Measurements from ENCODE around the gene HSP90AB1.

HSP90AB1 gene

DNA sequence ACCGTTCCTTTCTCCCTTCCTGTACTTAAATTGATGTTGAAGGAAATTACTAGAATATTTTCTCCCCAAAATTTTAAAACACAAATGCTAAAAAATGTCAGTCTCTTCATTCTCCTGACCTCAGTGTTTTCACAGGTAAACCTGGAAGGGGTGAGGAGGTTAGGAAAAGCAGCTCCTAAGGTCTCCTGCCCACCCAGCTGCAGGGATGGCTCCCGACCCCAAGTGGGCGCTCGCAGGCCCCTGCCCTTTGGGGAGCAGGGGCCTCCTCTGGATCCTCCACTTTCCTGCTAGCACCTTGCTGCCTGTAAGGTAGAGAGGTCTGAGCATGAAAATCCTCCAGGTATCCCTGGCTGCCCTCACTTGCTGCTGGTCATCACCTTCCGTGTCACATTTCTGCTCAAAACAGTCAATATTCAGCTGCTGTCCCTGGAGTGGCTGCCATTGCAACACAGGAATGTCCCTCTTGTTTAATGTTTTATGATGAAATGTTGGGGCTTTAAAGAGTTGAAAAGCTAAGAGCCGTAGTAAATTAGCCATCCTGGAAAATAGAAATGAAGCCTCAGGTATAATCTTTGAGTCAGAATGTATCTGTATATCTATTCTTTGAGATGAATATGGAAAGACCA, 10.9 kb upstream of the HSP90AB1 start:
- DNase-seq, result no peak

DNA sequence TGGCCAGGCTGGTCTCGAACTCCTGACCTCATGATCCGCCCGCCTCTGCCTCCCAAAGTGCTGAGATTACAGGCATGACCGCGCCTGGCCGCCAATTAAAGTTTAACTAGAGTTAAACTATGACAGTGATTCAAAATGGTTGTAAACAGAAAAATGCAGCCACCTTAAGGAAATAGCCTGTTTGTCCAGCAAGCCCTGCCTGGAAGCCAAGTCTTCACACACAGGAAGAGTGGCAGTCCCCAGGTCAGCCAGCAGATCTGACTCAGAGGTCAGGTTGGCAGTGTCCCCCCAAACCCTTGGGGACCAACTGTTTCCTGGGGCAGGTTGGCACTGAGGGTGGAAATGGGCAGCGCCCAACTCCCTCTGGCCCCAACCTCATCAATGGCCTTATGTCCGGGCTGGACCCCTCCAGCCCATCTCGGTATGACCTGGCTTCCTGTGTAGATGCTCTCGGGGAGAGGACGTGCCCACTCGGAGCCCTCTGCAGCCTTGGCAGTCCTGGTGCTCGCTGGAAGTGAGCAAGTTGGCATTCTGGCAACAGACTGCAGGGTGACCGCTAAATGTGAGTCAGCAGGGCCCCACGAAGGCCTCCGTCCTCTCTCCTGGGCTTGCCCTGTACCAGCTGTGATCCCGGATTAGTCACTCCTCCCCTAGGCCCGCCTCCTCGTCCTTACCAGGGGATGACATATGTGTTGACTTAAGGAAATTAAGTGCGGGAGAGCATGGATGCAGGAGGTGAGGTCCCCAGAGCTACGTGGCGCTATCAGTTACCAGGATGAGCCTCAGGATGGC, 9.7 kb upstream of the HSP90AB1 start:
- peak; percentile 83 for DNase-seq

DNA sequence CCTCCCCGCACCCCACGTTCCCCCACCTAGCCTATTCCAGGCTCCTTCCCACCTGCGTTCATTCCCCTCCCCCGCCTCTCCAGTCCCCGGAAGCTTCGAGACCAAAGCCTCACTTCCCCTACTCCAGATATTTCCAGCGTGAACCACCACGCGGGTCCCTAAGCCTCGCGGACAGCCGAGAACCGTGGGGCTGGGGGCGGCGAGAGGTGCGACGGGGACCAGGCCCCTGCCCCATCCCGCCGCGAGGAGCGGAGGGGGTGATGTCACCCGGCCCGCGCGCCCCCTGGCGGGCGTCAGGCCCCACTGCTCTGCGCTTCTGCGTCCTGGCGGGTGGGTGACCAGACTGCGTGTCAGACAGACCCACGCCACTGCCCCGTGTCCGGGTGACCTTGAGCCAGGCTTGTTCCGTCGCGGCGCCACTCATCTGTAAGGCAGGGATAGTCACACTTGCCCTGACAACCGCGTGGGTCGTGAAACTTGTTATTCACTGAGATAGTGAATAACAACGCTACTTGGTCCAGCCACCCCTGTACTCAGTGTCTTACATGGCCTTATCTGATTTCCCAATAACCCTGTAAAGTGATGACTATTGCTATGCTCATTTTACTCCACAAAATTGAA, 9.0 kb upstream of the HSP90AB1 start:
- DNase-seq, result peak; percentile 80

DNA sequence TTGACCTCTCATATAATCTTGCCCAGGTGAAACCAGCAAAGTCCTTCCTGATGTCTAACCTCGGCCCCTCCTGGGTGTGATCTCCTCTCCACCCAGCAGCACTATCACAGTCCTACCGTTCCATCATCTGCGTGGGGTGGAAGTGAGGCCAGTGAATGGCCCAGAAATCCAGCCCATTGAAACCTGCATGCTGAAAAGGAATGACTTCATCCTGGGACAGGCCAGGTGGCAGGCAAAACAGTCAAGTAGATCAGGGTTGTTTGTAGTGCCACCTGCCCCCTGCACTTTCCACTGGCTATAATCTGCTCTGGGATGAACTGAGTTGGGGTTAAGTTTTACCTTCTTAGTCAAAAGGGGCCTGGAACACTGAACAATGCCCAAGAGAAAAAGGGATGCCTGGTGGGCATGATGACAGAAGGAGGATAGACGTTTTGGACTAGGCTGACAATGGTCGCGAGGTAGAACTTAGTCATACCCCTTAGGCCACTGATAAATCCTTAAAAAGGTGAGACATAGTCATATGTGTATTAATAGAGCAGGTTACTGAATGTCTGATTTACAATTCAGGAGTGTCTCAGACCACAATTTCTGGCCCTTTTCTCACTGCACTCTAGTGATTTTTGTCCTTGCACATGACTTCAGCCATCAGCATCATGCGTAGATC, 8.1 kb upstream of the HSP90AB1 start:
- DNase-seq, result no peak

DNA sequence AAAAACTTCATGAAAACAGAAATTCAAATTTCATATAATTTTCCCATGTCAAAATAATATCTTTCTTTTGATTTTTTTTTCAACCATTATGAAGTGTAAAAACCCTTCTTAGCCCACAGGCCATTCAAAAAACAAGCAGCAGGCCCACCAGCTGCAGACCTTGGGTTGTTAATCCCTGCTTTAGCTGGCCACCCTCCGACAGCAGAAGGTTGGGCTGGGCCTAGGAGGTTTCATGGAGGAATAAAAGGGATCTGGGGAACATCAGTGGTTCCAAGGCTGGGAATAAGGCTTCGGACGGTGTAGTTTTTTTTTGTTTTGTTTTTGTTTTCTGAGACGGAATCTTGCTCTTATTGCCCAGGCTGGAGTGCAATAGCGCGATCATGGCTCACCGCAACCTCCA, 3.6 kb upstream of the HSP90AB1 start:
- DNase-seq, result no peak

DNA sequence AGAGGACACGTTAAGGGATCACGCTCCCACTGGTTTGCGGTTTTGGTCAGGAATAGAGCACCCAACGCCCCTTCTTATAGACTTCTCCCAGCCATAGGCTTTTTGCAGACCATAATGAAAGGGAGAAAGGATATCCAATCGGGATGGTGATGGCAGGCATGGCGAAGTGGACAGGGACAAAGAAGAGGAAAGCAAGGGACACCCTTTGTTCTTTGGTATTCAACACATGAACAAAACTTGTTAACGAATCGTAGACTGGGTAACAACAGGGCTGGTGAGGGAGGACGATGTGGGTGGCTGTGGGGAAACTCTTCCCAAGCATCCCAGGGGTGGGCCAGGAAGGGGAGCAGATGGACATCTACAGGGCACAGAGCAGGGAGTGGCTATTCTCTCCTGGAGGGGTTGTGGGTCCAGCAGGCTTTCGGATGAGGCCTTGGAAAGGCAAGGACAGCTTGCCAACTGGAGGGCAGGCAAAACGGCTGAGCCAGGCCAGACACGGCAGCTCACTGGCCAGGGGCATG, 1.4 kb upstream of the HSP90AB1 start:
- no peak for DNase-seq

DNA sequence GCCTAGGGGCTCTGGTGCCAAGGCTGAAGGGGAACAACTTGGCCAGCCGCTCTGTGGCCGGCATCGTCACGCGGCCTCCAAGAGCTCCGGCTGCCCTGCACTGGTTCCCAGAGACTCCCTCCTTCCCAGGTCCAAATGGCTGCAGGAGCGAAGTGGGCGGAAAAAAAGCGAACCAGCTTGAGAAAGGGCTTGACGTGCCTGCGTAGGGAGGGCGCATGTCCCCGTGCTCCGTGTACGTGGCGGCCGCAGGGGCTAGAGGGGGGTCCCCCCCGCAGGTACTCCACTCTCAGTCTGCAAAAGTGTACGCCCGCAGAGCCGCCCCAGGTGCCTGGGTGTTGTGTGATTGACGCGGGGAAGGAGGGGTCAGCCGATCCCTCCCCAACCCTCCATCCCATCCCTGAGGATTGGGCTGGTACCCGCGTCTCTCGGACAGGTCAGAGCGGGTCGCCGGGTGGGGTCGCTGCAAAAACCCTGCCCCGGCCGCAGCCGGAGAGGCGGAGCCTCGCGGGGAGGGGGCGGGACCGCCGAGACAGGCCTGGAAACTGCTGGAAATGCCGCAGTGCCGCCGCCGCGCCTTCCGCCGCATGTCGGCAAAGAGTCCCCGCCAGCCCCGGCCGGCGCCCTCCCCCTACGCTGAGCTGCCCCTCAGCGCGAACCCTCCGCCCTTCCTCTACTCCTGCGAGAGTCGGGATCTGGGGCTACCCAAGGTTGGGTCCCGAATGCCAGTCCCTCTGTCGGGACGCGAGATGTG, 814 bp upstream of the HSP90AB1 start:
- peak; percentile 88 for DNase-seq

DNA sequence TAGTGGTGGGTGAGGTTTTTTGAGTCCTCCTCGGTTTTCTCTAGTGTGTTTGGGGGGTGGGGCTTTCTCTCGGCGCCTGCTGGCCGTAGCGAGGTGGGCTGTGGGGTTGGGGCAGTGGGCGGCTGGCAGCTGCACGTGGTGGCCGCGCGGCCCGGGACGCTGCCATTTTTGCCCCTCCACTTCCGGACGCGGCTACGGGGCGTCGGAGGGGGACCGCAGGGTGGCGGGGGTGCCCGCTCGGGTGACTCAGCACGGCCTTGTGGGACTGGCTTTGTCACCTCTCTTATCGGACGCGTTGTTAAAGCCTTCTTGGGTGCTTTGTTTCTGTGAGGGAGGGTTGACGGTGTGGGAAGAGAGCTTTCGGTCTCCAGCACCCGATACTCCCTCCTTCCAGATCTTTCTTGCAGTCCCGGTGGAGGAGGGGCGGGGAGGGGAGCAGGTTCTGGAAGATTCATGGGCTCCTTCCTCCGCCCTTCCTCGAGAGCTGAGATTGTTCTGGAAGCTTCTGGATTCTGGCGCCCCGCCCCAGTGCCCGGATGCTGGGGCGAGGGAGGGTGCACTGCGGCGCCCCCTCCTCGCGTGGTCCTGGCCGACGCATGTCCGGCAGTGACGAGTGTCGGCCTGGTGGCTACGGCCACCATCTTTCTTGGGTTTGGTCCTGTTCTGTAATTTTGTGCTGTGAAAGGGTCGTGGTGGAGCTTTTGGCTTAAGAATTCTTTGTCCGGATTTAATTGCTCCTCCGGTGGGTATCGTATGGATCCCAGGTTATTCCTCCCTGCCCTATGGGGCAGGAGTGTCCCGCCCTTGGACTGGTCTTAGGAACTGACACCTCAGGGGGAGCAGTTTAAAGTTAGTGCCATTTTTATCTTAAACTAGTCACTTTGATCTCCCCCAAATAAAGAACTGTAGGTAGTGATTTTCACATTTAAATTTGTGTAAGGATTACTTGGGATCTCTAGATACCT, 719 bp downstream of the HSP90AB1 start:
- peak; percentile 89 for DNase-seq

DNA sequence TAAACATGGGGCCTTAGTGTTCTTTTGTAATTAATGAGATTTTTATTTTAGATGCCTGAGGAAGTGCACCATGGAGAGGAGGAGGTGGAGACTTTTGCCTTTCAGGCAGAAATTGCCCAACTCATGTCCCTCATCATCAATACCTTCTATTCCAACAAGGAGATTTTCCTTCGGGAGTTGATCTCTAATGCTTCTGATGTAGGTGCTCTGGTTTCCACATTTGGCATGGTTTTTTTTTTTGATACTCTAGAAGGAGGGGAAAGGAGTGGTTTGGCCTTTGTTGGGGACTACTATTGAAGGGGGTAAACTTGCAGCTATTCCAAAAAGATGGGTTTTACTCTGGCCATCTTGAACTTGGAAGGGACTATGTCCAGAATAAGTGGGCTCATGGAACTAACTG, 1.7 kb downstream of the HSP90AB1 start:
- no peak for DNase-seq

DNA sequence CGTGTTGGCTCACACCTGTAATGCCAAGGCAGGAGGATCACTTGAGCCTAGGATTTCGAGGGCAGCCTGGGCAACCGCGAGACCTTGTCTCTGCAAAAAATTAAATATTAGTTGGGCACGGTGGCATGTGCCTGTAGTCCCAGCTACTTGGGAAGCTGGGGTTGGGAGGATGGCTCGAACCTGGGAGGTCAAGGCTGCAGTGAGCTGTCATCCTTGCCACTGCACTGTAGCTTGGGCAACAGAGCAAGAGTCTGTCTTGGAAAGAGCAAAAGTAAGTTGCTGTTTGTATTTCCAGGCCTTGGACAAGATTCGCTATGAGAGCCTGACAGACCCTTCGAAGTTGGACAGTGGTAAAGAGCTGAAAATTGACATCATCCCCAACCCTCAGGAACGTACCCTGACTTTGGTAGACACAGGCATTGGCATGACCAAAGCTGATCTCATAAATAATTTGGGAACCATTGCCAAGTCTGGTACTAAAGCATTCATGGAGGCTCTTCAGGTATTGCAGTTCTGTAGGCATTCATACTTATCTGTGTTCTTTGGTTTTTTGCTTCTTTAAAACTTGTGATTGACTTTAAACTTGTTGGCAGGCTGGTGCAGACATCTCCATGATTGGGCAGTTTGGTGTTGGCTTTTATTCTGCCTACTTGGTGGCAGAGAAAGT, 2.3 kb downstream of the HSP90AB1 start:
- no peak for DNase-seq

DNA sequence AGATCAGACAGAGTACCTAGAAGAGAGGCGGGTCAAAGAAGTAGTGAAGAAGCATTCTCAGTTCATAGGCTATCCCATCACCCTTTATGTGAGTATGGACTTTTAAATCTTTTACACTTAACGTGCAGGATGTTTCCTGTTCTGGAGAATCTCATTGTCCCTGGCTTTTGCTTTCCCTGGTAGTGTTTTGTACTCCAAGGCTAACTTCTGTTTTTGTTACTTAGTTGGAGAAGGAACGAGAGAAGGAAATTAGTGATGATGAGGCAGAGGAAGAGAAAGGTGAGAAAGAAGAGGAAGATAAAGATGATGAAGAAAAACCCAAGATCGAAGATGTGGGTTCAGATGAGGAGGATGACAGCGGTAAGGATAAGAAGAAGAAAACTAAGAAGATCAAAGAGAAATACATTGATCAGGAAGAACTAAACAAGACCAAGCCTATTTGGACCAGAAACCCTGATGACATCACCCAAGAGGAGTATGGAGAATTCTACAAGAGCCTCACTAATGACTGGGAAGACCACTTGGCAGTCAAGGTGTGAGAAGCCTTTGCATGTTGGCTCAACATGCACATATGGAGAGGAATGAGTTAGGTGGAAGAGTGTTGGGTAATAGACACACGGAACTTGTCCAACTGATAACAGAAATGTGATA, 3.3 kb downstream of the HSP90AB1 start:
- DNase-seq, result no peak

DNA sequence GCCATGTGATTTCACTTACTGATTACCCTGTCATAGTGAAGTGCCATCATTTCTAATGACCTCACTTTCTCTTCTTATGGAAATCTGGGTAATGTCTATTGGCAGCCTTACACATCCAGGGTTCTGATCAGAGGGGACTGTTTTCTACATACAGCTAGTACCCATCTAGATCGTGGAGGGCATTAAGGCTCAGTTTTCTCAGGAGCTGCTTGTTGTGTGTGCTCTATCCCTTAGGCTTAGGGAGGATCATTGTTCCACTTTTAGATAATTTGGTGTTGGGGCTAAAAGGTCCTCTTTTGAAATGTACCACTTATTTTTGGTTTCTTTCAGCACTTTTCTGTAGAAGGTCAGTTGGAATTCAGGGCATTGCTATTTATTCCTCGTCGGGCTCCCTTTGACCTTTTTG, 3.8 kb downstream of the HSP90AB1 start:
- DNase-seq, result no peak

DNA sequence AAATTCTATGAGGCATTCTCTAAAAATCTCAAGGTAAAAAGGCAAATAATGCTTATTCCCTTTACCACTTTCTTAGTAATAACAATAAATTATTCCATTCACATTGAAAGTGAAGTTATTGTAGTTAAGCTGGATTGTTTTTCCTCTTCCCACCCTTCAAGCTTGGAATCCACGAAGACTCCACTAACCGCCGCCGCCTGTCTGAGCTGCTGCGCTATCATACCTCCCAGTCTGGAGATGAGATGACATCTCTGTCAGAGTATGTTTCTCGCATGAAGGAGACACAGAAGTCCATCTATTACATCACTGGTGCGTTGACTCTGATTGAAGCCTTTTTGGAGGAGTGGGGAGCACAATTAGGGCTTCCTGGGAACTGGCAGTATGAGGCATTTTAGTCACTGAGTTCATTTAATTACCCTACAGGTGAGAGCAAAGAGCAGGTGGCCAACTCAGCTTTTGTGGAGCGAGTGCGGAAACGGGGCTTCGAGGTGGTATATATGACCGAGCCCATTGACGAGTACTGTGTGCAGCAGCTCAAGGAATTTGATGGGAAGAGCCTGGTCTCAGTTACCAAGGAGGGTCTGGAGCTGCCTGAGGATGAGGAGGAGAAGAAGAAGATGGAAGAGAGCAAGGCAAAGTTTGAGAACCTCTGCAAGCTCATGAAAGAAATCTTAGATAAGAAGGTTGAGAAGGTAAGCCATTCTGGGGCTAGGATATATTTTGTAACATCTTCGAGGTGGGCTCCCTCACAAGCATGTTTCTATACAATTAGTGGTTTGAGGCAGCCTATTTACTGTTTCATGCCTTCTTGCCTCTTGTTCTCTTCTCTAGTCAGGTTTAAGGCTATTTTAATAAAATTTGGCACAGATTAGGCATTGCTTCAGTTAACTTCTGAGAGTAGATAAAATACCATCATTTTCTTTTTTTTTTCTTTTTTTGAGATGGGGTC, 4.9 kb downstream of the HSP90AB1 start:
- no peak for DNase-seq

DNA sequence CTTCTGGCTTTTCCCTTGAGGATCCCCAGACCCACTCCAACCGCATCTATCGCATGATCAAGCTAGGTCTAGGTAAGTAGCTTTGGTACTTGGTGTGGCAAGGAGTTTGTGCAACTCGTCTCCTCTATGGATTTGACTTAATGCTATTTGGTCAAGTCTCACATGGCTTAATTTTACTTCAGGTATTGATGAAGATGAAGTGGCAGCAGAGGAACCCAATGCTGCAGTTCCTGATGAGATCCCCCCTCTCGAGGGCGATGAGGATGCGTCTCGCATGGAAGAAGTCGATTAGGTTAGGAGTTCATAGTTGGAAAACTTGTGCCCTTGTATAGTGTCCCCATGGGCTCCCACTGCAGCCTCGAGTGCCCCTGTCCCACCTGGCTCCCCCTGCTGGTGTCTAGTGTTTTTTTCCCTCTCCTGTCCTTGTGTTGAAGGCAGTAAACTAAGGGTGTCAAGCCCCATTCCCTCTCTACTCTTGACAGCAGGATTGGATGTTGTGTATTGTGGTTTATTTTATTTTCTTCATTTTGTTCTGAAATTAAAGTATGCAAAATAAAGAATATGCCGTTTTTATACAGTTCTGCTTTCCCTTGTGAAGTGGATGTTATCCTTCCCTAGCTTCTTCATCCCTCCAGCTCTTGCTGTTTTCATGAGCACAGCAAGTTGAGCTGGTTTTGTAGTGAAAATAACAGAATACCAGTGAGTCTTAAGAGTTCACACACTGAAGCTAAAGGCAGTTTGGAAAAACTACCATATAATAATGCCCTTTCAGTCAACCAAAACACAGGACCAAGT, 6.6 kb downstream of the HSP90AB1 start:
- peak; percentile 73 for DNase-seq

DNA sequence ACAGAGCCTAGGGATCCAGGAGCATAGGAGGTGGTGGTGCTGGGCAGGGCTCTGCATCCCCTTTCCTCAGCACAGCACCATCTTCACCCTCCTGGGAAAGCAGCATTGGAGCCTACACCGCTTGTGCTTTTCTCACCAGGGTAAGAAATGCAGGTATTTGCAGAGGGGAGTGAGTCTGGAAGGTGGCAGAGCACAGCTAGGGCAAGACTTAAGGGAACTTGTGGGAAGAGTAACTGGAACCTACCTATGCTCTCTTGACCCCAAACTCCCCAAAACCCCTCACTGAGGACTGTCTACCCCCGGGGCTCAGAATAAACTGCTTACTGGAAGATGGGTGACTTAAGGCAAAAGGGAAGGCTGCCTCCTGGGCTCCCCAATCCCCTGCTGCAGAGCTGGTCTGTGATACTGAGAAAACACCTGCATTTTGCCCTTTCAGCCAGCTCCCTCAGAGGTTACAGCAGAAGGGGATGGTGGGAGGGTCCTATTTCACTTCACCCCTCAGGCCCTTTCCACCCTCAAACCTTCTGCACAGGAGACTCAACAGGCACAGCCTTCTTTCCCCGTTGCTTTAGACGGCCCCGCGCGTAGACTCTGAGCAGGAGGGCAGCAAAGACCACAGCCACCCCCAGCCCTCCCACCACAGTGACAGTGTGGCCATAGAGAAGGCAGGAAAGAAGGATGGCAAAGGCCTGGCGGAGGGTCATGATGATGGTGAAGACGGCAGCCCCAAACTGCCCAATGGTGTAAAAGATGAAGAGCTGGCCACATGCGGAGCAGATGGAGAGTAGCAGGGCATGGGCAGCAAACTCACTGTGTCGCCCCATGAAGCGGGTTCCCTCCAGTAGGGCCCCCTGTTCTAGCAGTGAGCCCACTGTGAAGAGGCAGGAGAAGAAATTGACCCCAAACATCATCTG, 7.5 kb downstream of the HSP90AB1 start:
- DNase-seq, result peak; percentile 58

DNA sequence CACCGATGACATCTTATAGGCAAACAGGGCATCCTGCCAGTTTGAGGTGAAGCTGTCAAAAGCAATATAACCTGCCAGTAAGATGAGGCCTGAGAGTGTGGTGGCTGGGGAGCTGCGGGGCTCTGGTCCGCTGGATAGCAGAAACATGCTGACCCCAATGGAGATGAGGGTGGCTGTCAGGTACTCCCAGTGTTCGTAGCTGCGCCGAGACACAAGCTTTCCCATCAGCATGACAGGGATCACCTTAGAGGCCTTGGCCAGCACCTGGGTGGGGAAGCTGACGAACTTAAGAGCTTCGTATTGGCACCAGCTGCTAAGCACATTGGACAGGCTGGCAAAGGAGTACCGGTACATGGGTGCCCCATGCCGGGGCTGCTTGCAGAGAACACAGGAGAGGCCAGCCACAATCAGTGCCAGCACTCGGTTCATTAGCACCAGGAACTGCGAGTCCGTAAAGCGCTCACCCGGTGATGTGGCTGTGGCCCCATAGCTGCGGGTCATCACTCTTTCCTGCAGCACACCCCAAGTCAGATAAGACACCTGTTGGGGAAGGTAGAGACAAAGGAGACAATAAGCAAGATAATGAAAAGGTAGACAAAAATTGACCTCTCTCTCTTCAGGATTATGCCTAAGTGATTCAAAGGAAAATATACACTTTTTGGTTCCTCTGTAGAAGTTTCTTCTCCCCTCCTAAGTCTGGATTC, 8.4 kb downstream of the HSP90AB1 start:
- DNase-seq, result no peak
